Astrocyte (in vitro differentiated cells and primary cell): Measurements from ENCODE around the gene SHISA9. TPM values are rescaled to one million over a fixed set of nuclear protein-coding genes. Genes with fewer than 3 reads are reported as not detected.

Source experiments
- DNase-seq: peaks from one replicate; pipeline ENCODE4 v3.0.0-alpha.2; 2010; ENCODE audit warnings: low read depth
- FAIRE-seq: peaks from 2 replicates; lab custom pipeline; 2011; peaks lifted over from hg19 to GRCh38; lab: Jason Lieb, UNC
- H2AFZ ChIP-seq: 2 replicates; pipeline ENCODE4 v1.6.0; 2012; ENCODE audit warnings: low read depth, low read length, inconsistent platforms
- H3K27ac ChIP-seq: 2 replicates; pipeline ENCODE4 v1.5.1; 2011; ENCODE audit warnings: low read depth, low read length, inconsistent platforms
- H3K27me3 ChIP-seq: 2 replicates; pipeline ENCODE4 v1.6.0; 2011; ENCODE audit warnings: low read length, inconsistent platforms; ENCODE audit not compliant: insufficient read depth
- H3K36me3 ChIP-seq: 2 replicates; pipeline ENCODE4 v1.5.1; 2011; ENCODE audit warnings: low read length, inconsistent platforms; ENCODE audit not compliant: insufficient read depth
- H3K4me1 ChIP-seq: 2 replicates; pipeline ENCODE4 v1.5.1; 2011; ENCODE audit warnings: low read length, inconsistent platforms; ENCODE audit not compliant: insufficient read depth
- H3K4me2 ChIP-seq: 2 replicates; pipeline ENCODE4 v1.6.0; 2012; ENCODE audit warnings: low read length, inconsistent platforms
- H3K4me3 ChIP-seq: 2 replicates; pipeline ENCODE4 v1.5.1; 2011; ENCODE audit warnings: low read depth, mild to moderate bottlenecking, low read length, inconsistent platforms; ENCODE audit not compliant: insufficient read depth
- H3K79me2 ChIP-seq: 2 replicates; pipeline ENCODE4 v1.6.0; 2012; ENCODE audit warnings: mild to moderate bottlenecking, low read length, inconsistent platforms; ENCODE audit not compliant: insufficient read depth
- H3K9ac ChIP-seq: 2 replicates; pipeline ENCODE4 v1.6.0; 2012; ENCODE audit warnings: mild to moderate bottlenecking, low read length, inconsistent platforms
- H3K9me3 ChIP-seq: 2 replicates; pipeline ENCODE4 v1.5.1; 2012; ENCODE audit warnings: low read depth, mild to moderate bottlenecking, low read length, inconsistent platforms; ENCODE audit not compliant: insufficient read depth
- H4K20me1 ChIP-seq: 2 replicates; pipeline ENCODE4 v1.6.0; 2012; ENCODE audit warnings: low read length, inconsistent platforms; ENCODE audit not compliant: insufficient read depth
- H3K27ac Mint-ChIP-seq: one replicate; pipeline ENCODE4 v1.8.0; 2021; ENCODE audit warnings: mild to moderate bottlenecking, mixed read lengths; ENCODE audit not compliant: unreplicated experiment
- H3K27me3 Mint-ChIP-seq: one replicate; pipeline ENCODE4 v1.8.0; 2021; ENCODE audit warnings: low read depth, mixed read lengths; ENCODE audit not compliant: unreplicated experiment
- H3K36me3 Mint-ChIP-seq: one replicate; pipeline ENCODE4 v1.8.0; 2021; ENCODE audit warnings: low read depth, mixed read lengths; ENCODE audit not compliant: unreplicated experiment
- H3K4me1 Mint-ChIP-seq: one replicate; pipeline ENCODE4 v1.8.0; 2021; ENCODE audit warnings: low read depth, mixed read lengths; ENCODE audit not compliant: unreplicated experiment
- H3K4me3 Mint-ChIP-seq: one replicate; pipeline ENCODE4 v1.8.0; 2021; ENCODE audit warnings: mild to moderate bottlenecking, moderate library complexity, mixed read lengths; ENCODE audit not compliant: unreplicated experiment
- H3K9me3 Mint-ChIP-seq: one replicate; pipeline ENCODE4 v1.8.0; 2021; ENCODE audit warnings: mild to moderate bottlenecking, mixed read lengths; ENCODE audit not compliant: unreplicated experiment
- EZH2 ChIP-seq: IDR thresholded peaks from 2 replicates; pipeline ENCODE4 v1.6.1; 2012; ENCODE audit warnings: mild to moderate bottlenecking, low read length, inconsistent platforms; ENCODE audit not compliant: insufficient read depth
- total RNA-seq: library from RNA; stranded (reverse); gene quantifications from 2 replicates; pipeline ENCODE4 v1.2.1, GENCODE V29; 2021
- TF ChIP-seq, protein P1 (sequence below): IDR thresholded peaks from 2 replicates; pipeline ENCODE4 v1.5.1; 2011; ENCODE audit warnings: low read depth, mild to moderate bottlenecking, inconsistent platforms, low read length, moderate library complexity; ENCODE audit not compliant: insufficient read depth

The SHISA9 gene
- total RNA-seq, 1 donor from 2014 or later: 73.0 TPM

- H3K9me3 Mint-ChIP-seq: no peaks in the 10 kb centered on the region
- Histone ChIP-seq H3K9me3 (peaks cover 8% of the 10 kb centered on the region), H3K9ac (no peak overlapping the region), H3K4me3 (no peak overlapping the region), H2AFZ (no peak overlapping the region), H3K79me2 (no peaks in the 10 kb centered on the region), H3K4me2 (no peak overlapping the region), H3K36me3 (no peaks in the 10 kb centered on the region), H3K27me3 (no peaks in the 10 kb centered on the region), H4K20me1 (no peaks in the 10 kb centered on the region), H3K27ac (no peak overlapping the region), H3K4me1 (no peaks in the 10 kb centered on the region)
- no peak overlapping the region for H3K27ac Mint-ChIP-seq
- DNase-seq (no peak), FAIRE-seq (no peak)
- H3K4me3 Mint-ChIP-seq: no peak overlapping the region
- no peaks in the 10 kb centered on the region for H3K36me3 Mint-ChIP-seq
- peaks cover 14% of the 10 kb centered on the region for H3K4me1 Mint-ChIP-seq
- TF ChIP-seq, protein P1, sequence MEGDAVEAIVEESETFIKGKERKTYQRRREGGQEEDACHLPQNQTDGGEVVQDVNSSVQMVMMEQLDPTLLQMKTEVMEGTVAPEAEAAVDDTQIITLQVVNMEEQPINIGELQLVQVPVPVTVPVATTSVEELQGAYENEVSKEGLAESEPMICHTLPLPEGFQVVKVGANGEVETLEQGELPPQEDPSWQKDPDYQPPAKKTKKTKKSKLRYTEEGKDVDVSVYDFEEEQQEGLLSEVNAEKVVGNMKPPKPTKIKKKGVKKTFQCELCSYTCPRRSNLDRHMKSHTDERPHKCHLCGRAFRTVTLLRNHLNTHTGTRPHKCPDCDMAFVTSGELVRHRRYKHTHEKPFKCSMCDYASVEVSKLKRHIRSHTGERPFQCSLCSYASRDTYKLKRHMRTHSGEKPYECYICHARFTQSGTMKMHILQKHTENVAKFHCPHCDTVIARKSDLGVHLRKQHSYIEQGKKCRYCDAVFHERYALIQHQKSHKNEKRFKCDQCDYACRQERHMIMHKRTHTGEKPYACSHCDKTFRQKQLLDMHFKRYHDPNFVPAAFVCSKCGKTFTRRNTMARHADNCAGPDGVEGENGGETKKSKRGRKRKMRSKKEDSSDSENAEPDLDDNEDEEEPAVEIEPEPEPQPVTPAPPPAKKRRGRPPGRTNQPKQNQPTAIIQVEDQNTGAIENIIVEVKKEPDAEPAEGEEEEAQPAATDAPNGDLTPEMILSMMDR: no peak
- TF ChIP-seq EZH2: no peak
- no peaks in the 10 kb centered on the region for H3K27me3 Mint-ChIP-seq
These were observed 302.3 kb downstream of the SHISA9 start for GRCh38 chr16:13203725-13204124.

DNA sequence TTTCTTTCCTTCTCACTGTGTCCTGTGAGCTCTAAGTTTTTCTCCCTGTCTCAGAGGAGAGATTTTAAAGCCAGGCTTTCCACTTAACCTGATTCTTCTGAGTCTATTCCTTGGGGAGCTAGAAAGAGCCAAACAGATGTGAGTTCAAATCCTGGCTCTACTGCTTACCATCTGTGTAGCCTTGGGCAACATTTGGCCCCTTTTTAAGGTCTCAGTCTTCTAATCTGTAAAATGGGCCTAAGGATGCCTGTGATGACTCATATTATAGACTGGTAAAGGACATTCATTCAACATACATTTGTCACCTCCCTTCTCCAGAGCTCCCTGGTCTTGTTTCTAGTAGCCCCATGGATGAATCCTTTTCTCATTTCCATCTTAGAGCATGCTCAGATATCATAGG is 304.0 kb downstream of the SHISA9 start:
- Mint-ChIP-seq H3K4me3 (no peak overlapping the region), H3K9me3 (no peaks in the 10 kb centered on the region), H3K27me3 (no peaks in the 10 kb centered on the region), H3K4me1 (no peaks in the 10 kb centered on the region), H3K27ac (no peak overlapping the region), H3K36me3 (no peaks in the 10 kb centered on the region)
- Histone ChIP-seq H3K27me3 (no peaks in the 10 kb centered on the region), H3K4me2 (no peak overlapping the region), H2AFZ (no peak overlapping the region), H4K20me1 (no peaks in the 10 kb centered on the region), H3K4me1 (no peaks in the 10 kb centered on the region), H3K79me2 (no peaks in the 10 kb centered on the region), H3K9me3 (peaks cover 8% of the 10 kb centered on the region), H3K9ac (no peak overlapping the region), H3K27ac (no peak overlapping the region), H3K36me3 (no peaks in the 10 kb centered on the region), H3K4me3 (no peak overlapping the region)
- no peak for FAIRE-seq
- no peak for TF ChIP-seq EZH2
- TF ChIP-seq, protein P1: no peak
- no peak for DNase-seq

GRCh38 chr16:13206606-13207005 is 305.2 kb downstream of the SHISA9 start:
- Histone ChIP-seq H2AFZ (no peak overlapping the region), H3K4me1 (no peaks in the 10 kb centered on the region), H3K36me3 (no peaks in the 10 kb centered on the region), H4K20me1 (no peaks in the 10 kb centered on the region), H3K27ac (no peak overlapping the region), H3K27me3 (no peaks in the 10 kb centered on the region), H3K9me3 (peaks cover 8% of the 10 kb centered on the region), H3K9ac (no peak overlapping the region), H3K79me2 (no peaks in the 10 kb centered on the region), H3K4me2 (no peak overlapping the region), H3K4me3 (no peak overlapping the region)
- Mint-ChIP-seq H3K27me3 (no peaks in the 10 kb centered on the region), H3K9me3 (no peaks in the 10 kb centered on the region), H3K27ac (no peak overlapping the region), H3K36me3 (no peaks in the 10 kb centered on the region), H3K4me1 (no peaks in the 10 kb centered on the region), H3K4me3 (no peak overlapping the region)
- DNase-seq (no peak), FAIRE-seq (no peak)
- TF ChIP-seq, protein P1: no peak
- TF ChIP-seq EZH2: no peak
